Stimulated activated CD4-positive, alpha-beta T cell treated with anti-CD3 and anti-CD28 coated beads, TNF-alpha, amount 100 ng/mL, for 1 hour (primary cell): ENCODE measurements around the gene RASSF1.
"Not testable (repeated sequence)": the region's sequence is repeated elsewhere in the genome, so short reads cannot be mapped to it uniquely, and the experiment has no call there.

Experiments
- DNase-seq, 3 donors: peaks; one replicate each; pipeline ENCODE4 v3.0.0-alpha.2; 2020; ENCODE audit warnings: low read depth in 3 of 3, low spot score in 1 of 3

The RASSF1 gene

DNA sequence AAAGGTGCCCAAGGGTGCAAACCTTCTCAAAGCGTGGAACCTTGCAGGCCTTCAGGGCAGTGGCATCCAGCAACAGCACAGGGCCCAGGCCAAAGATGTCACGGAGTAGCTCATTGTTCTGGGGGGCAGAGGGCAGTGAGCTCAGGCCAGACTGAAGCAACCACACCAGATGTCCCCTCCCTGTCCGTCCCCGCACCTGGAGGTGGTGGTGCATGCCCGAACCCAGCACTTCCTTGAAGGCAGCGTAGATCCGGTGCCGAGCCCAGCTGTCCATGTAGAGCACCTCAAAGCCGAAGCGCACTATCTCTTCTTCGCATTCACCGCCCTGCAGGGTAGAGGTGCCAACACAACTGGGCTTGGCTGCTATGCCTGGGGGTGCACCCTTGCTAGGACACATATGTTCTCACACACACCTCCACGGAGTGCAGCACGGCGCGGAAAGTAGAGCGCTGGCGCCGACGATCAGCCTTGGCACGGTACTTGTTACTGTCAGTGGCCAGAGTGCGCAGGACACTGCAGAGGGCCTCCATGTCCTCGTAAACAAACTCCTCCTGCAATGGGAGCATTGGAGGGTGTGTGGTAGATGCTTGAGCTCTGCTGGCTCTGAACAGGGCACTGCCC lies 52.1 kb downstream of the RASSF1 start:
- DNase-seq = no peak

- DNase-seq = no peak
Measured at GRCh38 chr3:50287262-50287661, 53.4 kb downstream of the RASSF1 start.

GRCh38 chr3:50286322-50287227 lies 54.1 kb downstream of the RASSF1 start:
- DNase-seq = no peak

DNA sequence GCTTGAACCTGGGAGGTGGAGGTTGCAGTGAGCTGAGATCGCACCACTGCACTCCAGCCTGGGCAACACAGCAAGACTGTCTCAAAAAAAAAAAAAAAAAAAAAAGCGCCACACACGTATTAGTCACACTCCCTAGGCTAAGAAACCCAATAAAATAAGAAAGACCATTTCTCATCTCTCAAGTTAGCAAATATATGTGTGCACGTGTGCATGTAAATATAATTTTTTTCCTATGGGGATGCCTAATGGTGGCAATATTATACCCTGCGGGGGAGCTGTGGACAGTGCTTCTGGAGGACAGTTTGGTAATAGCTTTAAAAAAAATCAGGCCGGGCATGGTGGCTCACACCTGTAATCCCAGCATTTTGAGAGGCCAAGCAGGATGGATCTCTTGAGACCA lies 56.5 kb downstream of the RASSF1 start:
- not testable (repeated sequence) for DNase-seq
